ENCODE results near the gene OR8B12. TPM values are rescaled to one million over a fixed set of nuclear protein-coding genes. Genes with fewer than 3 reads are reported as not detected.

The OR8B12 gene
- polyA plus RNA-seq, 2 of the 4 experiments (the other 2 are of a cell fraction): not detected

DNA sequence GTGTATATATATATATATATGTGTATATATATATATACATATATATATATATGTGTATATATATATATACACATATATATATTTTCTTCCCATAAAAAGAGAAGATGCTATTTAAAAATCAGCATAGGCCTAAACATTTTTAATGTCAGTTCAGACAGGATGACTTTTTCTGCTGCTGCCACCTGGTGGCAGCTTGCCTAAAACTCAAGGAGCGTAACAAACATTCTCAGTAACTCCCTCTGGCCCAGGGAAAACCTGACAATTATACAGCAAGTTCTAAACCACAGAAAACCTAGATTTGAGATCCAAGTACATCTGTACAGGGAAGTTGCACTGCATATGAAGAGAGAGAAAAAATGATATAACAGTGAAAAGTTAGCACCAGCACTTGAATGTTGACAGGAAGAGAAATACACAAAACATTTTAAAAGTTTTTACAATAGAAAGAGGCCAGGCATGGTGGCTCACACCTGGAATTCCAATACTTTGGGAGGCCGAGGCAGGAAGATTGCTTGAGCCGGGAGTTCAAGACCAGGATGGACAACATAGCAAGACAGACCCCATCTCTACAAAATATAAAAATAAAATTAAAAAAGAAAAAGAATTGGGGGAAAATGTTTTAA, 42.9 kb upstream of the OR8B12 start:
- peak in 1 of 2 experiments; percentile 70; a peak in 3 of 6 replicates for ATAC-seq
- Histone ChIP-seq H3K4me1 (no peaks in the 10 kb centered on the region), H3K9me3 (no peaks in the 10 kb centered on the region), H3K4me3 (no peak overlapping the region), H3K4me2 (no peak overlapping the region), H3K27ac (no peak overlapping the region)
- peak; percentile 2 to 50 for DNase-seq (ENCODE audit: low read depth in 1 of 2, low spot score in 1 of 2)
- ChIA-PET POLR2A (no interaction called here), CTCF (interaction anchor here (1.0 to 2.7 kb wide), 8 partner anchors 9 to 515 kb away, joined by 3 to 12 read pairs (median 4); partner anchors contain the start of genes OR8B12 and OR8B4)
- no peak for FAIRE-seq
- TF ChIP-seq NR3C1 (IDR thresholded peaks at IDR 0.05): no peak
- TF ChIP-seq ZSCAN20 (CRISPR knock-in tag; IDR thresholded peaks at IDR 0.05): no peak
- TF ChIP-seq MAFK (IDR thresholded peaks at IDR 0.05; ENCODE audit: partially characterized antibody): no peak
- TF ChIP-seq MAZ (IDR thresholded peaks at IDR 0.05; ENCODE audit: borderline replicate concordance, low read depth, low read length): no peak
- TF ChIP-seq KDM1A (IDR thresholded peaks at IDR 0.05; ENCODE audit: low read depth): no peak
- TF ChIP-seq, protein P1, sequence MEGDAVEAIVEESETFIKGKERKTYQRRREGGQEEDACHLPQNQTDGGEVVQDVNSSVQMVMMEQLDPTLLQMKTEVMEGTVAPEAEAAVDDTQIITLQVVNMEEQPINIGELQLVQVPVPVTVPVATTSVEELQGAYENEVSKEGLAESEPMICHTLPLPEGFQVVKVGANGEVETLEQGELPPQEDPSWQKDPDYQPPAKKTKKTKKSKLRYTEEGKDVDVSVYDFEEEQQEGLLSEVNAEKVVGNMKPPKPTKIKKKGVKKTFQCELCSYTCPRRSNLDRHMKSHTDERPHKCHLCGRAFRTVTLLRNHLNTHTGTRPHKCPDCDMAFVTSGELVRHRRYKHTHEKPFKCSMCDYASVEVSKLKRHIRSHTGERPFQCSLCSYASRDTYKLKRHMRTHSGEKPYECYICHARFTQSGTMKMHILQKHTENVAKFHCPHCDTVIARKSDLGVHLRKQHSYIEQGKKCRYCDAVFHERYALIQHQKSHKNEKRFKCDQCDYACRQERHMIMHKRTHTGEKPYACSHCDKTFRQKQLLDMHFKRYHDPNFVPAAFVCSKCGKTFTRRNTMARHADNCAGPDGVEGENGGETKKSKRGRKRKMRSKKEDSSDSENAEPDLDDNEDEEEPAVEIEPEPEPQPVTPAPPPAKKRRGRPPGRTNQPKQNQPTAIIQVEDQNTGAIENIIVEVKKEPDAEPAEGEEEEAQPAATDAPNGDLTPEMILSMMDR (IDR thresholded peaks at IDR 0.05): peak; percentile 44
- no peak for TF ChIP-seq RARB (CRISPR knock-in tag; IDR thresholded peaks at IDR 0.05)
- no peak for TF ChIP-seq FOSB (CRISPR knock-in tag; IDR thresholded peaks at IDR 0.05)
- no peak for TF ChIP-seq HDAC2 (IDR thresholded peaks at IDR 0.05)
- TF ChIP-seq RAD21 (conservative IDR thresholded peaks at IDR 0.05 in 1 of 2, IDR thresholded peaks at IDR 0.05 in 1 of 2): peak; percentile 35 to 54; a peak in 4 of 5 replicates
- peak; percentile 55; the same call in 2 of the 3 replicates for TF ChIP-seq SMC3 (IDR thresholded peaks at IDR 0.05)
- TF ChIP-seq HEYL (CRISPR knock-in tag; IDR thresholded peaks at IDR 0.05): no peak
- no peak for TF ChIP-seq RNF2 (IDR thresholded peaks at IDR 0.05; ENCODE audit: borderline replicate concordance, low read depth)
- TF ChIP-seq, protein P2, sequence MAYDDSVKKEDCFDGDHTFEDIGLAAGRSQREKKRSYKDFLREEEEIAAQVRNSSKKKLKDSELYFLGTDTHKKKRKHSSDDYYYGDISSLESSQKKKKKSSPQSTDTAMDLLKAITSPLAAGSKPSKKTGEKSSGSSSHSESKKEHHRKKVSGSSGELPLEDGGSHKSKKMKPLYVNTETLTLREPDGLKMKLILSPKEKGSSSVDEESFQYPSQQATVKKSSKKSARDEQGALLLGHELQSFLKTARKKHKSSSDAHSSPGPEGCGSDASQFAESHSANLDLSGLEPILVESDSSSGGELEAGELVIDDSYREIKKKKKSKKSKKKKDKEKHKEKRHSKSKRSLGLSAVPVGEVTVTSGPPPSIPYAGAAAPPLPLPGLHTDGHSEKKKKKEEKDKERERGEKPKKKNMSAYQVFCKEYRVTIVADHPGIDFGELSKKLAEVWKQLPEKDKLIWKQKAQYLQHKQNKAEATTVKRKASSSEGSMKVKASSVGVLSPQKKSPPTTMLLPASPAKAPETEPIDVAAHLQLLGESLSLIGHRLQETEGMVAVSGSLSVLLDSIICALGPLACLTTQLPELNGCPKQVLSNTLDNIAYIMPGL (CRISPR knock-in tag; IDR thresholded peaks at IDR 0.05; ENCODE audit: borderline replicate concordance): no peak
- 0% methylated on average over 3 of the region's 3 CpGs for WGBS (ENCODE audit: missing lambda C conversion rate)

DNA sequence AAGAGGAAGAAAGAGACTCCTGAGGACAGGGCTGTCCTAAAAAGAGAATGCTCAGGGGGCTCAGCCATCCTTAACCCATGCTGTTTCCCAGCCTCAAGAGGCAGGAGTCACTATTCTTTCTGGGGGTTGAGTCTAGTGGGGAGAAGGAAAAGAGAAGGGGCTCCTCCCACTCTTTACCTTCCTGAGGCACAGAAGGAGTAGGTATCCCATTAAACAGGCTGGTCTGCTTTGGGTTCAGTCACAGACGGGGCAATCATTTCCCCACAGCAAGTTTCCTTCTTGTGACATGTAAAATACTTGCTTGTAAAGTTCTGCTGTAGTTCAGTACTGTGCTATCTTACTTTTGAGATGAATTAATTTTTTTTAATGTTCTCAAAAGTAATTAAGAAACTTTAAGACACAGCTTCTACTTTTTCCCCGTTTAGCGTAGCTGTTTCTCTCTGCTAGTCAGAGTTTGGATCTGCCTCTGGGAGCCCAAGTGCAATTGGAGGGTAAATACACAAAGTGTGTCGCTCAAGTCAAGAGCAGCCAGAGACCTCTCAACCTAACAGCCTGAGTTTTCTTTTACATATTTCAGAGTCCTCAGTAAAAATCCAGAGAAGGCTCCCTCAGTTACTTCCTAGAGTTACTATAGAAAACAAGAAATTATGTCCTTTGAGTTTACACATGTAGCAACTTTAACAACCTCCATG, 41.4 kb upstream of the OR8B12 start:
- ATAC-seq: no peak
- H3K9me3 ChIP-seq: no peaks in the 10 kb centered on the region
- no peak overlapping the region for H3K27ac ChIP-seq
- H3K4me2 ChIP-seq: no peak overlapping the region
- FAIRE-seq: no peak
- DNase-seq (ENCODE audit: low read depth in 1 of 2, low spot score in 1 of 2): no peak
- ChIA-PET POLR2A (interaction anchor here (0.7 kb wide), 1 partner anchor 173 kb away, joined by 3 read pairs; no protein-coding TSS in a partner anchor), CTCF (interaction anchor here (0.9 to 2.7 kb wide), 9 partner anchors 9 to 513 kb away, joined by 3 to 12 read pairs (median 4); no protein-coding TSS in a partner anchor)
- H3K4me3 ChIP-seq: no peak overlapping the region
- TF ChIP-seq RARB (CRISPR knock-in tag; IDR thresholded peaks at IDR 0.05) (no peak), ZSCAN20 (CRISPR knock-in tag; IDR thresholded peaks at IDR 0.05) (no peak), HDAC2 (IDR thresholded peaks at IDR 0.05) (no peak), SREBF2 (IDR thresholded peaks at IDR 0.05) (no peak), CEBPB (IDR thresholded peaks at IDR 0.05) (no peak), ZFP36 (IDR thresholded peaks at IDR 0.05; ENCODE audit: borderline replicate concordance, partially characterized antibody) (no peak), POLR2A (IDR thresholded peaks at IDR 0.05; ENCODE audit: low read length) (no peak), TFCP2L1 (CRISPR knock-in tag; IDR thresholded peaks at IDR 0.05) (no peak), KDM5A (IDR thresholded peaks at IDR 0.05) (no peak), CBX2 (IDR thresholded peaks at IDR 0.05; ENCODE audit: borderline replicate concordance, low read depth) (no peak), RAD21 (conservative IDR thresholded peaks at IDR 0.05 in 1 of 2, IDR thresholded peaks at IDR 0.05 in 1 of 2) (no peak)
- TF ChIP-seq, protein P3, sequence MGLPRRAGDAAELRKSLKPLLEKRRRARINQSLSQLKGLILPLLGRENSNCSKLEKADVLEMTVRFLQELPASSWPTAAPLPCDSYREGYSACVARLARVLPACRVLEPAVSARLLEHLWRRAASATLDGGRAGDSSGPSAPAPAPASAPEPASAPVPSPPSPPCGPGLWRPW (IDR thresholded peaks at IDR 0.05): no peak
- TF ChIP-seq, protein P4, sequence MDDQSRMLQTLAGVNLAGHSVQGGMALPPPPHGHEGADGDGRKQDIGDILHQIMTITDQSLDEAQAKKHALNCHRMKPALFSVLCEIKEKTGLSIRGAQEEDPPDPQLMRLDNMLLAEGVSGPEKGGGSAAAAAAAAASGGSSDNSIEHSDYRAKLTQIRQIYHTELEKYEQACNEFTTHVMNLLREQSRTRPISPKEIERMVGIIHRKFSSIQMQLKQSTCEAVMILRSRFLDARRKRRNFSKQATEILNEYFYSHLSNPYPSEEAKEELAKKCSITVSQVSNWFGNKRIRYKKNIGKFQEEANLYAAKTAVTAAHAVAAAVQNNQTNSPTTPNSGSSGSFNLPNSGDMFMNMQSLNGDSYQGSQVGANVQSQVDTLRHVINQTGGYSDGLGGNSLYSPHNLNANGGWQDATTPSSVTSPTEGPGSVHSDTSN (IDR thresholded peaks at IDR 0.05): no peak
- TF ChIP-seq, protein P5, sequence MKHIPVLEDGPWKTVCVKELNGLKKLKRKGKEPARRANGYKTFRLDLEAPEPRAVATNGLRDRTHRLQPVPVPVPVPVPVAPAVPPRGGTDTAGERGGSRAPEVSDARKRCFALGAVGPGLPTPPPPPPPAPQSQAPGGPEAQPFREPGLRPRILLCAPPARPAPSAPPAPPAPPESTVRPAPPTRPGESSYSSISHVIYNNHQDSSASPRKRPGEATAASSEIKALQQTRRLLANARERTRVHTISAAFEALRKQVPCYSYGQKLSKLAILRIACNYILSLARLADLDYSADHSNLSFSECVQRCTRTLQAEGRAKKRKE (CRISPR knock-in tag; IDR thresholded peaks at IDR 0.05; ENCODE audit: low read depth): no peak
- H3K4me1 ChIP-seq: no peaks in the 10 kb centered on the region
- WGBS (ENCODE audit: missing lambda C conversion rate): 5% methylated on average over 4 of the region's 4 CpGs

Measured in A549 (cell line).